Measurements from ENCODE around the gene PRPF6.

Gene PRPF6

DNA sequence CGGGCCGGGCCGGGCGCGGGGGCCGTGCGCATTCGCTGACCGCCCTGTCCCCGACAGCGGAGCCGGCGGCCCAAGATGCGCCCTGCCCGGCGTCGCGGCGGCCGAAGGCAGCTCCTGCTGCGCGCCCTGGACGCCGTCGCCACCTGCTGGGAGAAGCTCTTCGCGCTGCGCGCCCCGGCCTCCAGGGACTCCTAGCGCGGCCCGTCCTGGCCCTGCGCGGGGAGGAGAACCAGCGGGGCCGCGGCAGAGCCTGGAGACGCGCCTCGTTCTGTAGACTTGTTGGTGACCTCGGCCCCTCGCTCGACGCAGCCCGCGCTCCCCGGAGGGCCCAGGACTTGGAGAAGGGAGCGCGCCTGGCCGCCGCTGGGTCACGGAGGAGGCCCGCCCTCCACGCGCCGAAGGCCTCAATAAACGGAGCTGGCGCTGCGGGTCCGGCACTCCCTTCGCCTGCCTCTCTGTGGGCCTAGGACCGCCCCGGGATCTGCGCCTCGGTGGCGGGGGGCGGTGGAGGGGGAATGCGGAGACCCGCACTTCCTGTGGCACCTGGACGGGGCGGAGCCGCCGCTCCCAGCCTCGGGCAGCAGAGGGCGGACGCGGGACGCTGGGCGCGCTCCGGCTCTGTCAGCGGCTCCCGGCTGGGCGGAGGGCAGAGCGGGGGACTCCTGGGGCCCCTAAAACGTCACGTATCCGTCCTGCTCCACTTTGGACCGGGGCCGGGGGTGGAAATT, 57.8 kb downstream of the PRPF6 start:
- Histone ChIP-seq H3K27me3 (ENCODE audit: insufficient read depth, low read length) (peaks cover 72% of the 10 kb centered on the region), H3K4me3 (ENCODE audit: low read length) (peak overlapping the region; percentile 65), H3K9me3 (ENCODE audit: insufficient read depth, low read depth, low read length) (no peaks in the 10 kb centered on the region), H3K9ac (ENCODE audit: low read depth, low read length) (no peak overlapping the region), H3K27ac (ENCODE audit: low read length) (no peak overlapping the region), H3K4me1 (ENCODE audit: insufficient read depth, low read length) (peaks cover 4% of the 10 kb centered on the region; the same call in 1 of the 2 replicates), H3K36me3 (ENCODE audit: insufficient read depth, low read depth, low read length) (no peaks in the 10 kb centered on the region)

GRCh38 chr20:64039293-64040160, 58.6 kb downstream of the PRPF6 start:
- Histone ChIP-seq H3K9ac (ENCODE audit: low read depth, low read length) (no peak overlapping the region), H3K4me3 (ENCODE audit: low read length) (peak overlapping the region; percentile 65), H3K4me1 (ENCODE audit: insufficient read depth, low read length) (peaks cover 4% of the 10 kb centered on the region; the same call in 1 of the 2 replicates), H3K27me3 (ENCODE audit: insufficient read depth, low read length) (peaks cover 80% of the 10 kb centered on the region), H3K36me3 (ENCODE audit: insufficient read depth, low read depth, low read length) (no peaks in the 10 kb centered on the region), H3K9me3 (ENCODE audit: insufficient read depth, low read depth, low read length) (no peaks in the 10 kb centered on the region), H3K27ac (ENCODE audit: low read length) (no peak overlapping the region)

DNA sequence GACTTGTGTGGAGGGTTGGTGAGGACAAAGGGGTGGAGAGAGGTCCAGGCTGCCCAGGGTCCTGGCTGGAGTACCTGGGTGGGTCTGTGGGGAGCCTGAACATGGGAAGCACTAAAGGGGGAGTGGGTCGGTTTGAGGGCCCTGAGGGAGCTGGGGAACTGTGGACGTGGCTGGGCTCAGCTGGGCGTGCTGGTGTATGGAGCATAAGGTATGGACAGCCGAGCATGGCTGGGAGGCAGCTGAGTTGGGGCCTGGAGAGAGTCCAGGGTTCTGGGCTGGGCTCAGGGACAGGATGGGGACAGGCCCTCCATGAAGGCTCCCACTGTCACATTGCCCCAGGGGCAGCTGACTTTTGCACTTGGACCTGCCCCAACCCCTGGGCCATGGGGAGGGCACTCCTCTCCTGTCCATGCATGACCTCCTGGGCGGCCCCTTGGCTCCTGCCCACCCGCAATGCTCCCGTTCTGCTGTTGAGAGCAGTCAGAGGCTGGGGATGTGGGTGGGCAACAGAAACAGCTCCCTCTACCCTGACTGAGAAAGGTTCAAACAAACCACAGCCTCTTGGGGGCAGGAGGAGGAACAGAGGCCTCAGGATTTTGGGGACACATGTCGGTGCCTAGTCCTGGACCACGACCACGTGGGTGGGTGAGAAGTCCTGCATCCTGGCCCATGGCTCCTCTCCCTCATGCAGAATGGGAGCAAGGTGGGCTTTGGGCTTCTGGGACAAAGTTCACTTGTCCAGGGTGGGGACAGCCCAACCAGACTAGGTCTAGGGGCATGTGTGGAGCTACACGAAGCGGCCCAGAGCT, 59.5 kb downstream of the PRPF6 start:
- H3K27me3 ChIP-seq (ENCODE audit: insufficient read depth, low read length) = peaks cover 89% of the 10 kb centered on the region
- H3K4me1 ChIP-seq (ENCODE audit: insufficient read depth, low read length) = peaks cover 2% of the 10 kb centered on the region; the same call in 1 of the 2 replicates
- no peaks in the 10 kb centered on the region for H3K36me3 ChIP-seq (ENCODE audit: insufficient read depth, low read depth, low read length)
- no peaks in the 10 kb centered on the region for H3K9me3 ChIP-seq (ENCODE audit: insufficient read depth, low read depth, low read length)
- no peak overlapping the region for H3K9ac ChIP-seq (ENCODE audit: low read depth, low read length)
- no peak overlapping the region for H3K4me3 ChIP-seq (ENCODE audit: low read length)
- no peak overlapping the region for H3K27ac ChIP-seq (ENCODE audit: low read length)

- H3K27ac ChIP-seq (ENCODE audit: low read length) = no peak overlapping the region
- no peaks in the 10 kb centered on the region for H3K36me3 ChIP-seq (ENCODE audit: insufficient read depth, low read depth, low read length)
- no peaks in the 10 kb centered on the region for H3K9me3 ChIP-seq (ENCODE audit: insufficient read depth, low read depth, low read length)
- H3K9ac ChIP-seq (ENCODE audit: low read depth, low read length) = no peak overlapping the region
- H3K4me3 ChIP-seq (ENCODE audit: low read length) = no peak overlapping the region
- H3K4me1 ChIP-seq (ENCODE audit: insufficient read depth, low read length) = no peaks in the 10 kb centered on the region; the same call in 1 of the 2 replicates
- peaks cover 97% of the 10 kb centered on the region for H3K27me3 ChIP-seq (ENCODE audit: insufficient read depth, low read length)
Observed at GRCh38 chr20:64041040-64041780, 60.3 kb downstream of the PRPF6 start.

- H3K27ac ChIP-seq (ENCODE audit: low read length) = no peak overlapping the region
- peaks cover 97% of the 10 kb centered on the region for H3K27me3 ChIP-seq (ENCODE audit: insufficient read depth, low read length)
- H3K36me3 ChIP-seq (ENCODE audit: insufficient read depth, low read depth, low read length) = no peaks in the 10 kb centered on the region
- H3K9me3 ChIP-seq (ENCODE audit: insufficient read depth, low read depth, low read length) = no peaks in the 10 kb centered on the region
- no peaks in the 10 kb centered on the region; the same call in 1 of the 2 replicates for H3K4me1 ChIP-seq (ENCODE audit: insufficient read depth, low read length)
- H3K4me3 ChIP-seq (ENCODE audit: low read length) = peak overlapping the region; percentile 56; the same call in 1 of the 2 replicates
- H3K9ac ChIP-seq (ENCODE audit: low read depth, low read length) = no peak overlapping the region
Observed at GRCh38 chr20:64041781-64042053, 60.8 kb downstream of the PRPF6 start.

DNA sequence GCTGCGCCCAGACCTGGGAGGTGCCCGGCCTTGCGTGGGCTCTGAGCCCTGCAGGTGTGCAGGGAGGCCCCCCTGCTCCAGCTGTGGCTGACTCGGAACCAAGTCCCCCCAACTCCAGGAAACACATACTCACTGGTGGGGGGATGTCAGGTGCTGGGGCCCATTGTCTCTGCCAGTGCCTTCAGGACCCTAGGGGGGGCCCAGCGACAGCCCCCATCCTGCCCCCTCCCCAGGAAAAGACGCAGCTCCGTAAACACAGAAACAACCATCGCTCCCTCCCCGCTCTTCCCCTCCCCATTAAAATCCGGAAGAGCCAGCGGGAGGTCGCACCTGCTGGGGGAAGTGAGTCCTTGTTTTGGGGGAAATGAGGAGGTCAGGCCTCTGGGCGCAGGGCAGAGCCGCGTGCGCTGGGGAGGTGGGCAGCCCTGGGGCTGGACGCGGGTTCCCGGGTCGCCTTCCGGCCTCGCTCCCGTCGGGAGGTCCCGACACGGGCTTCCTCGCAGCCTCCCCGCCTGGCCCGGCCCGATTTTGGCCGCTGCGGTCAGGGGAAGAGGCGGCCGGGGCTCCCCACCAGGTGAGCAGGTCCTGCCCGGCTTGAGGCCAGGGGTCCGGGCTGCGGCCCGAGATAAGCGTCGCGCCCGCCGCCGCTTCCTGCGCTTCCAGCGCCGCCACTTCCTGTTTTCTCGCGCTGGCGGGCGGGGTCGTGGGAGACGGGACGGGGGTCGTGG, 61.3 kb downstream of the PRPF6 start:
- Histone ChIP-seq H3K4me3 (ENCODE audit: low read length) (peak overlapping the region; percentile 56; the same call in 1 of the 2 replicates), H3K27ac (ENCODE audit: low read length) (no peak overlapping the region), H3K9ac (ENCODE audit: low read depth, low read length) (no peak overlapping the region), H3K9me3 (ENCODE audit: insufficient read depth, low read depth, low read length) (no peaks in the 10 kb centered on the region), H3K27me3 (ENCODE audit: insufficient read depth, low read length) (peaks cover 97% of the 10 kb centered on the region), H3K36me3 (ENCODE audit: insufficient read depth, low read depth, low read length) (no peaks in the 10 kb centered on the region), H3K4me1 (ENCODE audit: insufficient read depth, low read length) (no peaks in the 10 kb centered on the region)

- no peaks in the 10 kb centered on the region for H3K9me3 ChIP-seq (ENCODE audit: insufficient read depth, low read depth, low read length)
- H3K9ac ChIP-seq (ENCODE audit: low read depth, low read length) = no peak overlapping the region
- no peaks in the 10 kb centered on the region for H3K36me3 ChIP-seq (ENCODE audit: insufficient read depth, low read depth, low read length)
- H3K27me3 ChIP-seq (ENCODE audit: insufficient read depth, low read length) = peaks cover 97% of the 10 kb centered on the region
- H3K4me3 ChIP-seq (ENCODE audit: low read length) = no peak overlapping the region
- H3K4me1 ChIP-seq (ENCODE audit: insufficient read depth, low read length) = no peaks in the 10 kb centered on the region
- H3K27ac ChIP-seq (ENCODE audit: low read length) = no peak overlapping the region
Observed at GRCh38 chr20:64043768-64044167, 62.8 kb downstream of the PRPF6 start.

GRCh38 chr20:64044484-64045247, 63.7 kb downstream of the PRPF6 start:
- H3K4me3 ChIP-seq (ENCODE audit: low read length) = no peak overlapping the region
- peaks cover 93% of the 10 kb centered on the region for H3K27me3 ChIP-seq (ENCODE audit: insufficient read depth, low read length)
- H3K36me3 ChIP-seq (ENCODE audit: insufficient read depth, low read depth, low read length) = no peaks in the 10 kb centered on the region
- no peak overlapping the region for H3K27ac ChIP-seq (ENCODE audit: low read length)
- H3K4me1 ChIP-seq (ENCODE audit: insufficient read depth, low read length) = no peaks in the 10 kb centered on the region
- no peak overlapping the region for H3K9ac ChIP-seq (ENCODE audit: low read depth, low read length)
- H3K9me3 ChIP-seq (ENCODE audit: insufficient read depth, low read depth, low read length) = no peaks in the 10 kb centered on the region

DNA sequence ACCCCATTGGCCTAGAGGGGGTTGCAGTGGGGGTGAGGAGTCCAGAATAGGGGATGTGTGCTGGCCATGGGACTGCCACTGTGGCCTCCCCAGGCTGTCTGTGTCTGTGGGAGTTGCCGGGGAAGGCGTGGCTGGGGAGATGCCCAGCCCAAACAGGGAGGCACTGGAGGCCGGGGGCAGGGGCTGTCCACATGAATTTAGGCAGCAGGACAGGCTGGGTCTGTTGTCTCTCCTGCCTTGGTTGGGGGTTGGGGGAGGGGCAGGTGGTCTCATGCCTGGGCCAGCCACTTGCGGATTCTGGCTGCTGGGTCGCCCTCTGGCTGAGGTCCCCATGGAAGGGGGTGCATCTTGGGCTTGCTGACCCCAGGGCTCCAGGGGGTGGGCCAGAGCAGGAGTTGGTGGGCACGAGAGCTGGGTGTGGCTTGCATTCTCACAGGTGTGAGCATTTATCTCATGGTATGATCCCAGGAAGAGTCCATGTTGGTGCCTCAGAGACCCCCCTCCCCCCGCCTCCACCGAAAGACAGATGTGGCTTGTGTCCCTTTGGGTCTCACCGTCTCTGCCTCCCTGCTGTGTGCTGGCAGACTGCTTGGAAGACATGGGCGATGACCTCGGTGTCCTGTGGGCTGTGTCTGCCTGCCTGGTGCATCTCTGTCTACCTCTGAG, 64.5 kb downstream of the PRPF6 start:
- H3K36me3 ChIP-seq (ENCODE audit: insufficient read depth, low read depth, low read length) = no peaks in the 10 kb centered on the region
- no peak overlapping the region for H3K27ac ChIP-seq (ENCODE audit: low read length)
- no peak overlapping the region for H3K9ac ChIP-seq (ENCODE audit: low read depth, low read length)
- H3K27me3 ChIP-seq (ENCODE audit: insufficient read depth, low read length) = peaks cover 93% of the 10 kb centered on the region
- no peaks in the 10 kb centered on the region for H3K9me3 ChIP-seq (ENCODE audit: insufficient read depth, low read depth, low read length)
- H3K4me3 ChIP-seq (ENCODE audit: low read length) = no peak overlapping the region
- no peaks in the 10 kb centered on the region for H3K4me1 ChIP-seq (ENCODE audit: insufficient read depth, low read length)

DNA sequence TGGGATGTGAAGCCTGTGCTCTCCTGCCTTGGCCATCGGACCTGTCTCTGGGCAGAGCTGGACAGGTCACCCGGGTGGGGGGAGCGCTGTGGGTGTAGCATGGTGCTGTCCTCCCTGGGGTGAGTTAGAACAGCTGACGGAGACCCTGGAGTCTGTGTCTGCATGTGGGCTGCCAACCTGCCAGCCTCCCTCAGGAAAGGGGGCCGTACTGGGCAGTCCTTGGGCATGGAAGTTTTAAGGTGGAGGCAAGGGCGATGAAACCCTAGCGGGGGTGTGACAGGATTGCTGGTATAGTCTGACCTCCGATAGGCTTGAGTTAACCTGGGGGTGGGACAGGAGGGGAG, 66.1 kb downstream of the PRPF6 start:
- no peak overlapping the region for H3K27ac ChIP-seq (ENCODE audit: low read length)
- no peaks in the 10 kb centered on the region for H3K9me3 ChIP-seq (ENCODE audit: insufficient read depth, low read depth, low read length)
- H3K36me3 ChIP-seq (ENCODE audit: insufficient read depth, low read depth, low read length) = no peaks in the 10 kb centered on the region
- H3K4me1 ChIP-seq (ENCODE audit: insufficient read depth, low read length) = no peaks in the 10 kb centered on the region
- no peak overlapping the region for H3K4me3 ChIP-seq (ENCODE audit: low read length)
- H3K9ac ChIP-seq (ENCODE audit: low read depth, low read length) = no peak overlapping the region
- peaks cover 93% of the 10 kb centered on the region for H3K27me3 ChIP-seq (ENCODE audit: insufficient read depth, low read length)
